Purkinje cell (primary cell): ENCODE results near the gene SEC23A. TPM values are rescaled to one million over a fixed set of nuclear protein-coding genes. Genes with fewer than 3 reads are reported as not detected.

Experiments used
- polyA plus RNA-seq: library from polyadenylated mRNA; unstranded; fragments of >200 nt; fragmentation: Nextera tagmentation; gene quantifications from 2 replicates; pipeline ENCODE4 v1.2.1, GENCODE V29; 2014

The SEC23A gene
- 65.2 and 67.4 TPM in 2 replicates for polyA plus RNA-seq

GRCh38 chr14:39102969-39103957 lies at the start of gene SEC23A:
SEC23A (minus strand) TSS chr14:39103235; CDS start chr14:39096118, 7,117 bp downstream.

GRCh38 chr14:39114073-39114838 lies 11.2 kb upstream of the SEC23A start, which contains the start of gene GEMIN2:
GEMIN2 (plus strand) TSS chr14:39114323; CDS start chr14:39114339, 16 bp downstream.

Other genes starting within 250 kb of the SEC23A start
- gene GEMIN2, start 11.1 kb upstream of the SEC23A start, polyA plus RNA-seq, result 26.4 and 47.0 TPM in 2 replicates
- gene TRAPPC6B, start 67.1 kb upstream of the SEC23A start, polyA plus RNA-seq, result 44.5 and 58.3 TPM in 2 replicates
- 38.4 and 55.9 TPM in 2 replicates for gene PNN, start 72.0 kb upstream of the SEC23A start, polyA plus RNA-seq
- gene MIA2, start 130.7 kb upstream of the SEC23A start, polyA plus RNA-seq, result 17.0 and 29.5 TPM in 2 replicates